ENCODE measurements around the gene INPP5D.

DNA sequence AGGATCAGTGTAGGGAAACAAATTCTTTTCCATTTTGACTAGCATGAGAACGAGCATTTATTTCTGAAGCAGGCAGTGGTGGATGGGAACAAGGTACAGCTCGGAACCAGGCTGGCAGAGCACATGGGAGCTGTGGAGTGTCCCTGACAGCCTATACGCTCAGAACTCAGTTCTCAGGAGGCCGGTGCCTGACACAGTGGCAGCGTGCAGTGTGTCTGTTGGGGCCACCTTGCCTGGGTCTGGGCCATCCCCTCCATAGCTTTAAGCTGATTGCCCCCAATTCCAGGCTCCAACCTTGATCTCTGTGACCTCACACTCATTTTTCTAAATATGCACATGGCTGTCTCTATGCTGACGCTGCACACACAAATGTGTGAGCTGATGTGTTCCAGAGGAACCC, 136.9 kb downstream of the INPP5D start:
- TF ChIP-seq, protein P1, sequence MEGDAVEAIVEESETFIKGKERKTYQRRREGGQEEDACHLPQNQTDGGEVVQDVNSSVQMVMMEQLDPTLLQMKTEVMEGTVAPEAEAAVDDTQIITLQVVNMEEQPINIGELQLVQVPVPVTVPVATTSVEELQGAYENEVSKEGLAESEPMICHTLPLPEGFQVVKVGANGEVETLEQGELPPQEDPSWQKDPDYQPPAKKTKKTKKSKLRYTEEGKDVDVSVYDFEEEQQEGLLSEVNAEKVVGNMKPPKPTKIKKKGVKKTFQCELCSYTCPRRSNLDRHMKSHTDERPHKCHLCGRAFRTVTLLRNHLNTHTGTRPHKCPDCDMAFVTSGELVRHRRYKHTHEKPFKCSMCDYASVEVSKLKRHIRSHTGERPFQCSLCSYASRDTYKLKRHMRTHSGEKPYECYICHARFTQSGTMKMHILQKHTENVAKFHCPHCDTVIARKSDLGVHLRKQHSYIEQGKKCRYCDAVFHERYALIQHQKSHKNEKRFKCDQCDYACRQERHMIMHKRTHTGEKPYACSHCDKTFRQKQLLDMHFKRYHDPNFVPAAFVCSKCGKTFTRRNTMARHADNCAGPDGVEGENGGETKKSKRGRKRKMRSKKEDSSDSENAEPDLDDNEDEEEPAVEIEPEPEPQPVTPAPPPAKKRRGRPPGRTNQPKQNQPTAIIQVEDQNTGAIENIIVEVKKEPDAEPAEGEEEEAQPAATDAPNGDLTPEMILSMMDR (IDR thresholded peaks at IDR 0.05), result no peak
- no peak for TF ChIP-seq EZH2 (IDR thresholded peaks at IDR 0.05; ENCODE audit: borderline replicate concordance, insufficient read depth, low read depth, low read length, poor library complexity, severe bottlenecking)
